Immature natural killer cell (primary cell): ENCODE data around the gene KAT14. TPM values are rescaled to one million over a fixed set of nuclear protein-coding genes. Genes with fewer than 3 reads are reported as not detected.
A peak's percentile ranks its signal among the peaks of the same experiment; 100 is the strongest.
"Not testable (repeated sequence)": the region's sequence is repeated elsewhere in the genome, so short reads cannot be mapped to it uniquely, and the experiment has no call there.

Experiments used
- DNase-seq, 3 donors: peaks; one replicate each; pipeline ENCODE4 v3.0.0; 2022; ENCODE audit warnings: mixed read lengths in 1 of 3
- H3K27ac Mint-ChIP-seq, 6 donors: one replicate each; pipeline ENCODE4 v1.8.0; 2020; ENCODE audit warnings: mixed read lengths in 6 of 6, mild to moderate bottlenecking in 5 of 6, inconsistent platforms in 4 of 6, moderate library complexity in 3 of 6
- H3K27me3 Mint-ChIP-seq, 3 donors: one replicate each; pipeline ENCODE4 v1.8.0; 2020 to 2021; ENCODE audit warnings: low read depth in 3 of 3, mild to moderate bottlenecking in 3 of 3, mixed read lengths in 3 of 3, moderate library complexity in 3 of 3, inconsistent platforms in 1 of 3
- H3K36me3 Mint-ChIP-seq, 3 donors: one replicate each; pipeline ENCODE4 v1.8.0; 2020; ENCODE audit warnings: mixed read lengths in 3 of 3, inconsistent platforms in 2 of 3, mild to moderate bottlenecking in 2 of 3
- H3K4me1 Mint-ChIP-seq, 2 donors: one replicate each; pipeline ENCODE4 v1.8.0; 2020; ENCODE audit warnings: inconsistent platforms in 2 of 2, mild to moderate bottlenecking in 2 of 2, mixed read lengths in 2 of 2, moderate library complexity in 1 of 2
- H3K4me3 Mint-ChIP-seq, 5 donors: one replicate each; pipeline ENCODE4 v1.8.0; 2020; ENCODE audit warnings: mild to moderate bottlenecking in 5 of 5, mixed read lengths in 5 of 5, inconsistent platforms in 3 of 5, moderate library complexity in 3 of 5
- H3K9me3 Mint-ChIP-seq, 6 donors: one replicate each; pipeline ENCODE4 v1.8.0; 2020; ENCODE audit warnings: mild to moderate bottlenecking in 6 of 6, mixed read lengths in 6 of 6, inconsistent platforms in 4 of 6, moderate library complexity in 3 of 6
- polyA plus RNA-seq, 3 donors: library from polyadenylated mRNA; unstranded; fragments of 300-500 nt; fragmentation: Illumina TruSeq; gene quantifications; one replicate each; pipeline ENCODE4 v1.2.3, GENCODE V29; 2021

Gene KAT14
- polyA plus RNA-seq, 3 donors from 2014 or later: 7.0 to 20.6 (median 10.5) TPM

DNA sequence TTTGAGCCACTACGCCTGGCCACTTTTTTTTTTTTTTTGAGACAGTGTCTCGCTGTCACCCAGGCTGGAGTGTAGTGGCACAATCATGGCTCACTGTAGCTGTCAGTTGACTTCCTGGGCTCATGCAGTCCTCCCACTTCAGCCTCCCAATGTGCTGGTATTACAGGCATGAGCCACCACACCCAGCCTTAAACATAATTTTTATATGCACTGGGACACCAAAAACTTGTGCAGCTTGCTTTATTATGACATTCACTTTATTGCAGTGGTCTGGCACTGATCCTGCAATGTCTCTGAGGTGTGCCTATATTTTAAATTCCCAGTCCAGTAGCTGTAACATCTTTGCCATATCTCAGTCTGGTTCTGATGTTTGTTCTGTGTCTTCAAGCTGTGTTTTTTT lies 34.7 kb downstream of the KAT14 start:
- Mint-ChIP-seq H3K36me3 (peaks cover 13 to 58% (median 31%) of the 10 kb centered on the region in 3 donors), H3K9me3 (no peaks in the 10 kb centered on the region), H3K27me3 (peaks cover 0 to 2% (median 2%) of the 10 kb centered on the region in 3 donors), H3K27ac (peak overlapping the region in 1 of 6 donors; percentile 65), H3K4me3 (no peak overlapping the region), H3K4me1 (peaks cover 16 to 54% of the 10 kb centered on the region in 2 donors)
- DNase-seq: no peak

DNA sequence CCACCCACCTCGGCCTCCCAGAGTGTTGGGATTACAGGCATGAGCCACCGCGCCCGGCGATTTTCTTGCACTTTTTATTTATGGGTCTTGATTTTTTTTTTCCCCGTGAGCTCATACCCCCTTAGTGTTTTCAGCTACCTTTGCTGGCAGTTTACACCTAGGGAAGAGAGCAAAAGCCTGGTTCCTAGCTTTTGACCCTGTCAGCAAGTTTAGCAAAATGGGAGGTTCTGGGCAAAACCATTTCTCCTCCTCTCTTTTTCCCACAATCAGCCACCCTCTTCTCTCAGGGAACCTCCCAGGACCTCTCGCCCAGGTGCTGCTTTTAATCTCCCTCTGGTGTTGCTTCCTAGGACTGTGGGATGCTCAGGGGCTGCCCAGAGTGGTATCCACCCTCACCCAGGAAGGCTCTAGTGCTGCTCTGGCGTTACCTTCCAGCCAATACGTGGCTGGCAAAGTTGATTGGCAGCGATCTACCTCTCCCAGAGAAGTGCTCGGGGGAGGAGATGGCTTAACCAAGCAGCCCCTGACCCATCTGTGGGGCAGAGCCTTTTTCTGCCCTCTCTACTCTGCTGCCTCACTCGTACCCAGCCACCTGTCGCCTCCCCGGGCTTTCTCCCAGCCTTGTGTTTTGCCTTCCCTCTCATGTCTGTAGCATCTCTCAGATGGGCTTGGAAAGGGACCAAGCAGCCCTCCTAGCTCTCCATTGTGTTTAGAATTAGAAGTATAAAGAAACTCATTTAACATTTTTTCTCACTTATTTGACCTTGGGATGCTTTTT lies 37.4 kb downstream of the KAT14 start:
- DNase-seq: no peak
- peaks cover 9 to 30% of the 10 kb centered on the region in 2 donors for H3K4me1 Mint-ChIP-seq
- H3K27ac Mint-ChIP-seq: peak overlapping the region in 1 of 6 donors; percentile 61
- peaks cover 10 to 59% (median 53%) of the 10 kb centered on the region in 3 donors for H3K36me3 Mint-ChIP-seq
- peaks cover 0 to 3% (median 2%) of the 10 kb centered on the region in 6 donors for H3K9me3 Mint-ChIP-seq
- no peak overlapping the region for H3K4me3 Mint-ChIP-seq
- peaks cover 0 to 2% (median 2%) of the 10 kb centered on the region in 3 donors for H3K27me3 Mint-ChIP-seq

DNA sequence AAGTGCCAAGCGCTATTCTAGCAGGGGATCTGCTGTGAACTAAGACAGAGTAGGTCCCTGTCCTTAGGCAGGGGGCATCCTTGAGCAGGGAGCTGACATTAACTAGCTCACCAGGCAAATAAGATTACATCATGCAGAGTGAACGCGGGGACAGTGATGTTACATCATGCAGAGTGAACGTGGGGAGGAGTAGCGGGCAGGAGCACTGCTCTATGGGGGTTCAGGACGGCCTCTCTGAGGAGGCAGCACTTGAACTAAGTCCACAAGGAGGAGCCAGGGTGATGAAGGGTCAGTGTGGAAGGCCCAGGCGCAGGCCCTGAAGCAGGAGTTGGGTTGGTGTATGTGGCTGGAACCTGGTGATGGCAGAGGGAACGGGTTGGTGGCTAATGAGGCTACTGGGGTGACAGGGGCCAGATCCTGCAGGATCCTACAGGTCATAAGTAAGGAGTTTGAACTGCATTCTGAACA lies 38.7 kb downstream of the KAT14 start:
- peaks cover 0 to 9% (median 5%) of the 10 kb centered on the region in 6 donors for H3K9me3 Mint-ChIP-seq
- DNase-seq: no peak
- H3K4me3 Mint-ChIP-seq: no peak overlapping the region
- H3K36me3 Mint-ChIP-seq: peaks cover 14 to 58% (median 51%) of the 10 kb centered on the region in 3 donors
- H3K27me3 Mint-ChIP-seq: peaks cover 0 to 2% (median 2%) of the 10 kb centered on the region in 3 donors
- H3K27ac Mint-ChIP-seq: no peak overlapping the region
- peaks cover 9 to 23% of the 10 kb centered on the region in 2 donors for H3K4me1 Mint-ChIP-seq

DNA sequence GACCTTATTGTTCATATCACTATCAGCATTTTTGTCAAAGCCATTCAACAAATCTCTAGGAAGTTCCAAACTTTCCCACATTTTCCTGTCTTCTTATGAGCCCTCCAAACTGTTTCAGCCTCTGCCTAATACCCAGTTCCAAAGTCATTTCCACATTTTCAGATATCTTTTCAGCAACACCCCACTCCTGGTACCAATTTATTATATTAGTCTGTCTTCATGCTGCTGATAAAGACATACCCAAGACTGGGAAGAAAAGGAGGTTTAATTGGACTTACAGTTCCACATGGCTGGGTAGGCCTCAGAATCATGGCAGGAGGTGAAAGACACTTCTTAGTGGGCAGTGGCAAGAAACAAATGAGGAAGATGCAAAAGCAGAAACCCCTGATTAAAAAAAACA lies 42.7 kb downstream of the KAT14 start:
- not testable (repeated sequence) for H3K4me3 Mint-ChIP-seq, H3K27ac Mint-ChIP-seq, H3K4me1 Mint-ChIP-seq, H3K9me3 Mint-ChIP-seq, DNase-seq, H3K27me3 Mint-ChIP-seq
- peaks cover 36 to 70% (median 50%) of the 10 kb centered on the region in 3 donors for H3K36me3 Mint-ChIP-seq

DNA sequence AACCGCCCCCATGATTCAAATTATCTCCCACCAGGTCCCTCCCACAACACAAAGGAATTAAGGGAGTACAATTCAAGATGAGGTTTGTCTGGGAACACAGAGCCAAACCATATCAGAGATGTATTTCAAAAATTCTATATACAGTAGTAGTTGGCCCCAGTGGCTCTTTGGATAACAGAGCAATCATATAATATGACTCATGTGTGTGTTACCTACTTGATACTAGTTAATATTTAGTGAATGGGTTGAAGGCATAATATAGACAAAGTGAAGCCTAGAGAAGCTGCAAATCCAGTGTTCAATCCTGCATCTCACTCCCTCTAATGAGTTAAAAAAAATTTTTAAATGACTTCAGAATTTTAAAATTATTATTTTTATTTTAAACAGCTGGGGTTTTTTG lies 43.2 kb downstream of the KAT14 start:
- Mint-ChIP-seq H3K36me3 (peaks cover 39 to 72% (median 47%) of the 10 kb centered on the region in 3 donors), H3K9me3 (peaks cover 0 to 9% (median 5%) of the 10 kb centered on the region in 6 donors), H3K4me3 (no peak overlapping the region), H3K4me1 (no peaks in the 10 kb centered on the region), H3K27me3 (peaks cover 0 to 3% (median 0%) of the 10 kb centered on the region in 3 donors), H3K27ac (no peak overlapping the region)
- no peak for DNase-seq

DNA sequence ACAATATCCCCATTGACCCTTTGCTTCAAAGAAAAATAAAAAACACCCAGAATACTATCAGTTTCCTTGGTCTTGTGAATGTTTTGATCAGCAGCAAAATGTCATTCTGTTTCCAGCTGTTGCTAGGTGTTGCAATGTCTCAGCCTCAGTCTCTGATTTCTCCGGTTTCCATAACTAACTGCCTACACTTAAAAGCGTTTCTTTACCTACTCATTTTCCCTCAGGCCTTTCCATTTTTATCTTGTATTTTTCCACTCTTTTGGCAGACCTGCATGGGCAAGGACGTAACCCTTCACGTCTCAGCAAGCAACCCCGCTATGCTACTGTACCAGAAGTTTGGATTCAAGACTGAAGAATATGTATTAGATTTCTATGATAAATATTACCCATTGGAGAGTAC lies 49.4 kb downstream of the KAT14 start:
- no peak overlapping the region for H3K4me3 Mint-ChIP-seq
- H3K9me3 Mint-ChIP-seq: no peaks in the 10 kb centered on the region
- H3K4me1 Mint-ChIP-seq: no peaks in the 10 kb centered on the region
- no peak for DNase-seq
- H3K36me3 Mint-ChIP-seq: peaks cover 25 to 67% (median 33%) of the 10 kb centered on the region in 3 donors
- peaks cover 0 to 2% (median 0%) of the 10 kb centered on the region in 3 donors for H3K27me3 Mint-ChIP-seq
- peak overlapping the region in 1 of 6 donors; percentile 5 for H3K27ac Mint-ChIP-seq

DNA sequence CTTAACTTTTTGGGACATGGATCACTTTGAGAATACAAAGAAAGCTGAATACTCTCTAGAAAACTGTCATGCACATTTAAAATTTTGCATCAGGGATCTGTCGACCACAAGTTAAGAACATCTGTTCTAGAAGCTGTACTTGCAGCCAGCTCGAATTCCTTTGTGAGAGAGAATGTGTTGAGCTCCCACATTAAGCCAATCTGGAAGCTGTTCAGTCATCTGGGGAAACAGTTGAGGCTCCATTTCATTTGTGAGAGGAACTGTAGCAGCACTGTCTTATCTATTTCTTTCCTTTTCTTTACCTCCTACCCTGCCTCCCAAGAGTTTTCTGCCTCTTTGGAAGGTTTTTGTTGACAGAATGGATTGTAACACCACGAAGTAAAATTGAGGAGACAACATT lies 50.8 kb downstream of the KAT14 start:
- no peaks in the 10 kb centered on the region for H3K4me1 Mint-ChIP-seq
- peak overlapping the region in 1 of 6 donors; percentile 23 for H3K27ac Mint-ChIP-seq
- no peaks in the 10 kb centered on the region for H3K9me3 Mint-ChIP-seq
- H3K36me3 Mint-ChIP-seq: peaks cover 14 to 57% (median 23%) of the 10 kb centered on the region in 3 donors
- no peak overlapping the region for H3K4me3 Mint-ChIP-seq
- peaks cover 0 to 2% (median 0%) of the 10 kb centered on the region in 3 donors for H3K27me3 Mint-ChIP-seq
- DNase-seq: no peak

DNA sequence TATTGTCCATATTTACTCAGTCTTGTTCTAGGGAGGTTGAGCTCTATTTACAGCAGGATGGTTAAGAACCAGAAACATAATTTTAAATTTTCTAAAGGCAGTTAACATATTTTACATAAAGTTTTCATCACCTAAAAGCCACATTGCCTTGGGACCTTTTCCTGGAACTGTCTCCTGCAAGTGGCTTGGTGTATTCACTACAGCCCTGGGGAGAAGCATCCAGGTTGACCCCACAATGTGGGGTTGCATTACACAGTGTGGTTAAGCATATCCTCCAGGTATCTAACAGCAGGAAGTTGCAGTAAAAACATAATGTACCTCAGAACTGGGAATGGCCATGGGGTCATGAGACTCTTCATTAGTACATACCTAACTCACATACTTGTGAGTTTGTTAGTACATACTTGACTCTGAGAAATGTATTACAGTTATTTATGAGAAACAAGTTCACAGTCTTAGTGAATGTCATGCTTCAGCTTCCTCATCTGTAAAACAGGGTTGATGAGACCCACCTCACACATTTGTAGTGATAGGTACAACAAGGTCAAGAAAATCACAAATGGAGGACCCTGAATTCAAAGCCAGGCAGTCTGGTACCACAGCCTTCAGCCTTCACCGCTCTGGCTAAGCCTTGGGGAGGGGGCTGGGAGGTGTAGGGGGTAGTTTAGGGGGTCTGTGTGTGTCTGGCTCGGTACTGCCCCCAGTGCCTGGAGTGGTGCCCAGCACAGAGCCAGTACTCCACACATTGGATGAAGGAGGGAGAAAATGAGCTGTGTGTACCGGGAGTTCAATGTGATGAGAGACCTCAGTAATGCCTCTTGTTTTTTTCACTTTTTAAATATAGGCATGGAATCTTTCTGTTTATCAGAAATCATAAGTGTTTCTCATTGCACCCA lies 52.9 kb downstream of the KAT14 start:
- Mint-ChIP-seq H3K27me3 (no peaks in the 10 kb centered on the region), H3K27ac (peak overlapping the region in 1 of 6 donors; percentile 17), H3K9me3 (no peaks in the 10 kb centered on the region), H3K36me3 (peaks cover 10 to 39% (median 12%) of the 10 kb centered on the region in 3 donors), H3K4me1 (no peaks in the 10 kb centered on the region), H3K4me3 (no peak overlapping the region)
- no peak for DNase-seq

DNA sequence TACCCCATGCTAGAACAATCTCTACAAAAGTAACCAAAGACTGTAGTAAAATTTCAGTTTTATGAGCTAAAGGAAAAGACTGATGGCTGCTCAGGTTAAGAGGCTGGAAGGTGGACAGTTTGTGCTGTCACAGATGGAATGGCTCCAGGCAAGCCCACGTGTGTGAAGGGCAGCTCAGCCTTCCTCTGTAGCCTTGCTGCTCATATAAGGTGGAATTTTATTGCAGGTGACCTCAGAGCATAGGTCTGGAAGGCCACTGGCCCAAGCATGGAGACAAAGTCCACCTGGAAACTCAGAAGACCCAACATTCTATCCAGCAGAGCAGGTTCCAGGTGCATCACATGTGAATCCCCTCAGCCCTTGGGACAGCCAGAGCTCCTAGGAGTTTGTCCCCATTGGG lies 53.6 kb downstream of the KAT14 start:
- no peak overlapping the region for H3K27ac Mint-ChIP-seq
- H3K36me3 Mint-ChIP-seq: peaks cover 4 to 36% (median 10%) of the 10 kb centered on the region in 3 donors
- no peaks in the 10 kb centered on the region for H3K4me1 Mint-ChIP-seq
- no peaks in the 10 kb centered on the region for H3K9me3 Mint-ChIP-seq
- H3K27me3 Mint-ChIP-seq: no peaks in the 10 kb centered on the region
- no peak for DNase-seq
- no peak overlapping the region for H3K4me3 Mint-ChIP-seq

DNA sequence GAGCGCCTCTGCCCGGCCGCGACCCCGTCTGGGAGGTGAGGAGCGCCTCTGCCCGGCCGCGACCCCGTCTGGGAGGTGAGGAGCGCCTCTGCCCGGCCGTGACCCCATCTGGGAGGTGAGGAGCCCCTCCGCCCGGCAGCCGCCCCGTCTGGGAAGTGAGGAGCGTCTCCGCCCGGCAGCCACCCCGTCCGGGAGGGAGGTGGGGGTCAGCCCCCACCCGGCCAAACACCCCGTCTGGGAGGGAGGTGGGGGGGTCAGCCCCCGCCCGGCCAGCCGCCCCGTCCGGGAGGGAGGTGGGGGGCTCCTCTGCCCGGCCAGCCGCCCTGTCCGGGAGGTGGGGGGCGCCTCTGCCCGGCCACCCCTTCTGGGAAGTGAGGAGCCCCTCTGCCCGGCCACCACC lies 56.8 kb downstream of the KAT14 start:
- not testable (repeated sequence) for H3K4me1 Mint-ChIP-seq, H3K36me3 Mint-ChIP-seq, H3K4me3 Mint-ChIP-seq, DNase-seq, H3K9me3 Mint-ChIP-seq, H3K27me3 Mint-ChIP-seq, H3K27ac Mint-ChIP-seq

DNA sequence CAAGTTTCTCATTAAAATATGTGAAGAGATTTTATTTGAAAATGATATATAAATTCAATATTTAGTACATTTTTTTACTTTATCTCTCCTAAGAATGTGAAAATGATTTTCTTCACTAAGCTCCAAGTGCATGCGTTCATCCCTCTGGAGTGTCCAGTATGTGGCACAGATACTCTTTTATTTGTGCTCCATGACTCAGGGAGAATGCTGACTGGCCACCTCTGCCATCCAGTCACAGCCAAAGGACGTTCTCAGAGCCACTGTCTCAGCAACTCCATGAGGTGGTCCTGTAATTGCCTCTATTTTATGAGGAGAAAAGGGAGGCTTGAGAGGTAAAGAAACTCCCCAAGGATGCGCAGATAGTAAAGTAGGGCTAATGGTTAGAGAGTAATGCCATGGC lies 58.3 kb downstream of the KAT14 start:
- DNase-seq: no peak
- Mint-ChIP-seq H3K4me3 (no peak overlapping the region), H3K27ac (no peak overlapping the region), H3K9me3 (no peaks in the 10 kb centered on the region), H3K4me1 (no peaks in the 10 kb centered on the region), H3K27me3 (no peaks in the 10 kb centered on the region), H3K36me3 (peaks cover 0 to 4% (median 4%) of the 10 kb centered on the region in 3 donors)

DNA sequence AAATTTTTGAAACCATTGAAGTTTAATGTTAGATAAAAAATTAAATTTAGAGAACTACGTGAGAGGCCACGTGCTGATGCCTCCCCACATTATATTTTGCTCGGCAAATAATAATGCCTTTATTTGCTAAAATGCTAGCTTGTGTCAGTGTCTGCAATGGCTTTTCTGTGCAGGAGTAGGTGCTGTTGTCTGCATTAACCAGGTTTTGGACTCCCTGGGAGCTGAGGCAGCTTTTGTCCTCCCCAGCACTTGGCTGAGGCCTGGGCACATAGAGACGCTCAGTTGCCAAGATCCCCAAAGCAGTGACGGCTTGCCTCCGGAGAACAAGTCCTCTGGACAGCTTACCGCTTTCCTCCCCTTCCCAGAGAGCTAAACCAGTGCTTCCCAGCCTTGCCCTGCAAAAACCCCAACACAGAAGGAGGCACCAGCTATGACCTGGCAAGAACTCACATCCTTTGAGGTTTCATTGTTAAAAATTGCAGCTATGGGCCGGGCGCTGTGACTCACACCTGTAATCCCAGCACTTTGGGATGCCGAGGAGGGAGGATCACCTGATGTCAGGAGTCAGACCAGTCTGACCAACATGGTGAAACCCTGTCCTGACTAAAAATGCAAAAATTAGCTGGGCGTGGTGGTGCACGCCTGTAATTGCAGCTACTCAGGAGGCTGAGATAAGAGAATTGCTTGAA lies 59.9 kb downstream of the KAT14 start:
- no peaks in the 10 kb centered on the region for H3K27me3 Mint-ChIP-seq
- no peak overlapping the region for H3K27ac Mint-ChIP-seq

DNA sequence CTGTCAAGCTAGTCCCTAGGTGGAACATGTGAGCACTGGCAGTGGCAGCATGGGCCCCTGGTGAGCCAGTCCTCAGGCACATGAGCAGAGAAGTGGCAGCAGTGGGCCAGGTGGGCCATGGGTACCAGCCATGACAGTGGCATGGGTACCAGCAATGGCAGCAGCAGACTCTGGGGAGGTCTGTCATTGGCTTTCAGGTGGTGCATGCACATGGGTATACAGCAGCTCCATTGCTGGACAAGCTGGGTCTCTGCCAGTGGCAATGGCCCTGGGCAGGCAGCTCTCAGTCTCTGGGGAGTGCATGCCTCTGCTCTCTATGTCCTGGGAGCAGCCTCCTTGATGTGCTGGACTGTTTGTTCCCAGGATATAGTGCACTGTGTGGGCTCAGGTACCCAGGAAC lies 65.3 kb downstream of the KAT14 start:
- no peak for DNase-seq
- Mint-ChIP-seq H3K27me3 (no peaks in the 10 kb centered on the region), H3K9me3 (peaks cover 0 to 7% (median 3%) of the 10 kb centered on the region in 6 donors), H3K36me3 (peaks cover 4 to 13% (median 11%) of the 10 kb centered on the region in 3 donors), H3K4me1 (no peaks in the 10 kb centered on the region), H3K4me3 (no peak overlapping the region), H3K27ac (no peak overlapping the region)

More for the DNA sequence above, 59.9 kb downstream of the KAT14 start:
- no peak overlapping the region for H3K4me3 Mint-ChIP-seq
- no peak for DNase-seq
- H3K36me3 Mint-ChIP-seq: peaks cover 4 to 17% (median 14%) of the 10 kb centered on the region in 3 donors
- H3K9me3 Mint-ChIP-seq: peaks cover 0 to 7% (median 3%) of the 10 kb centered on the region in 6 donors
- H3K4me1 Mint-ChIP-seq: no peaks in the 10 kb centered on the region
